NCI-H2196 (cell line): Measurements from ENCODE around the gene SFT2D3.

Experiments
- DNase-seq: peaks from one replicate; lab custom pipeline; 2025; ENCODE audit not compliant: unreplicated experiment; lab: John Stamatoyannopoulos, UW

The SFT2D3 gene

DNA sequence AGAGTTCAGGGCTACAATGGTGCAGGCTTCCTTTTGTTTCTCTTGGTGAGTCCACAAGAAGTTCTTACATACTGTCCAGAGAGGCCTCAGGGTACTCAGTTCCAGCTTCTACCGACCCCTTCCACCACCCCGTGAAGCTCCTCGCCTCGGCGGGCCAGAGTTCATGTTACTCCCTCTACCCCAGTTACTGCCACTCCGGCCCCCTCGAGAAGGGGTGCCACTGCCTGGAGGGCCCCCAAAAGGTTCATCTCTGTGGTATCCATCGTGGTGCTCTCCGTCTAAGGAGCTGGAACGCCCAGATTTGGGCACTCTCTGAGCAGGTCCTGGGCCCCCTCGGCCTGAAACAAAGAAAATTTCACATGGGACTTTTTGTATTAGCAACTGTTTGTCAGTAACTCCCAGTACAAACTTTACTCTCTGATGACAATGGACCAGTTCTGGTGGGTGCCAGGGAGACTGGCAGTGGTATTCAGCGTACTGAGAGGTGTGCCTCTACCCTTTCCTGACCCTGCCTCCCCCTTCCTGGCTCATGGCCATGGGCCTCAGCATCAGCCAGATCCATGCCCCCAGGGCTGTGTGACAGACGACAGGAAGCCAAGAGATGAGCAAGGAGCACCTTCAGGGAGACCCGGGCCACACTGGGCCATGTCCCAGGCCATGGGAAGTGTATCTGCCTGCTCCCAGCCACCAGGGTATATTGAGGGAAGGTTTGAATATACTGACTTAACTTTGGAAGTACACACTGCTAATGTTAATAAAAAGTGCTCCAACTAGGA, 5.1 kb downstream of the SFT2D3 start:
- no peak for DNase-seq

GRCh38 chr2:127707890-127708648, 6.8 kb downstream of the SFT2D3 start:
- DNase-seq: no peak

DNA sequence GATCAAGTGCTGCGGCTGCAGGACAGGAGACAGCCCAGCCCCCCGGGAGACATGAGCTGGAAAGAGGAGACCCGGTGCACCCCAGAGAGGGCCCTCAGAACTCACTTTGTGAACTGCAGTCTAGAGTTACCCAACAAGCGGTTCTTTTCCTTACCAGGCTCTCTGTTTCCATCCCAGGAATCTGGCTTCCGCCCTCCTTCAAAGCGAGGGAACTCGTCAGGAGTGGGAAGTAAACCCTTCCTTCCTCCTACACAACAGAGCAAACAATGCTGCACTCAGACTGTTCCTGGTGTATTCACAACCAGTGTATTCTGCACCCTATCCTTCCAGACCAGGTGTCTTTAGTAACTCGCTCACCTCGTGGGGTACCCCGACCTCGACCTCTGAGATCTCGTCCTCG, 8.0 kb downstream of the SFT2D3 start:
- no peak for DNase-seq

GRCh38 chr2:127712999-127713398, 11.7 kb downstream of the SFT2D3 start:
- DNase-seq: no peak

DNA sequence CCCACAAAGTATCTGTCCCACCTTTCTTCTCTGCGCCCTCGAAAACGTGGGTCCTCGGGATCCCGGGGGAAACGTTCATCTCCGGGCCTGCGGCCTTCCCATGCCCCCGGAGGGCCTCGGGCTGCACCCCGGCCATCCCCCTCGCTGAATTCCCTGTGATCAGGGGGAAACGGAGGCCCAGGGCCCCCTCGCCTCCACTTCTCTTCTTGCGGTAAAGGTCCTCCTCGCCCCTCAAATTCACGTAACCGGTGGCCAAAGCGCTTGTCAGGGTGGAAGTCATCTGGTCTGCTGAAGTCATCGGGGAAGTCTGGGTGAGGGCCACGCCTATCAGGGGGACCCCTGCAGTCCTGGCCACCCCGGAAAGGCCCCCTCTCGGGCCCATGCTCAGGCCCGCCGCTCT, 12.3 kb downstream of the SFT2D3 start:
- no peak for DNase-seq

GRCh38 chr2:127715778-127716449, 14.6 kb downstream of the SFT2D3 start:
- DNase-seq: no peak

- no peak for DNase-seq
Measured at GRCh38 chr2:127718271-127718670, 17.0 kb downstream of the SFT2D3 start.

DNA sequence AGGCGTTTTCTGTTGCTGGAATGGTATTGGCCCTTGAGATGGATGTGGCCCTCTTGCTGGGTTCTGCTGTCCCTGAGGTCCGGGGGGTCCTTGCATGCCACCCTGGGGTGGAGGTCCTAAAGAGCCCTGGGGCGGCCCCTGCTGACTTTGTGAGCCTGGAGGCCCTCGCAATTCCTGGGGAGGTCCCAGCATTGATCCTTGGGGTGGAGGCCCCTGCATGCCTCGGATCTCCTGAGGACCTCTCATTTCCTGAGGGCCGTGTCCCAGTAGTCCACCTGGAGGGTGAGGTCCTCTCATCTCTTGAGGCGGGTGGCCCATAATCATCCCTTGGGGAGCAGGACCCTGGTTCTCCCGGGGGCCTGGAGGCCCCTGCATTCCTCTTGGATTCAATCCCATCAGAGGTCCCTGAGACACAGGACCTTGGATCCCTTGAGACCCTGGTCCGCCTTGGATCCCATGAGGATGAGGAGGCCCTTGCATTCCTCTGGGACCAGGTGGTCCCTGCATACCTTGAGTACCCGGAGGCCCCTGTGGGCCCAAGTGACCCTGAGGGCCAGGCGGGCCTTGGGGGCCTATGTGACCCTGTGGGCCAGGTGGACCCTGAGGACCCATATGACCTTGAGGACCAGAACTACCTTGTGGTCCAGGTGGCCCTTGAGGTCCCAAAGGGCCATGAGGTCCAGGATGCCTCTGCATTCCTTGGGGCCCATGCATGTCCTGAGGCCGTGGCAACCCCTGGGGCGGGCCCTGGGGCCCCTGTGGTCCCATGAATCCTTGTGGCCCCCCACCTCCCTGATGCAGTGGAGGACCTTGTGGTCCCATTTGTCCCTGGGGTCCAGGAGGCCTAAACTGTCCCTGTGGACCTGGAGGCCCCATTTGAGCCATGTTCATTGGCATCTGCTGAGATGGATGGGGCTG, 18.3 kb downstream of the SFT2D3 start:
- DNase-seq: no peak

DNA sequence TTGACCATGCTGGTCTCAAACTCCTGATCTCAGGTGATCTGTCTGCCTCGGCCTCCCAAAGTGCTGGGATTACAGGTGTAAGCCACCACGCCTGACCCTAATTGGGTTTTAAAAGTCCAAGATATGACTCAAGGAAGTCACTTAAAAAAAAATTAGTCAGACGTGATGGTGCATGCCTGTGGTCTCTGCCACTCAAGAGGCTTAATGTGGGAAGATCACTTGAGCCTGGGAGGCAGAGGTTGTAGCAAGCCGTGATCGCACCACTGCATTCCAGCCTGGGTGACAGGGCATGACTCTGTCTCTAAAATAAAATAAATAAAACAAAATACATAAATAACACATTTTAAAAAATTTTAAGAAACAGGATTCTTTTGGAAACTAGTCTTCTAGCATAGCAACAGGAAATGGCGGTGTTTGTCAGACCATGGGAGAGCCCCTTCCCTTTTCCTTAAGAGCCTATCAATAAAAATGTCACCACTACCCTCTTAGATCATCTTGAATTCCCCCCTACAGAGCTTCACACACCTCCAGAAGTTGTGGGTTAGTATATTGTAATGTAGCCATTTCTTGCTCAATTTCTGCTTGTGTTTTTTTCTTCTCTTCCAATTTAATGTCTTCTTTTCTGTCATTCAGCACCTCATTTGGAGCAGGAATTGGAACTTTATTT, 20.1 kb downstream of the SFT2D3 start:
- DNase-seq: no peak

DNA sequence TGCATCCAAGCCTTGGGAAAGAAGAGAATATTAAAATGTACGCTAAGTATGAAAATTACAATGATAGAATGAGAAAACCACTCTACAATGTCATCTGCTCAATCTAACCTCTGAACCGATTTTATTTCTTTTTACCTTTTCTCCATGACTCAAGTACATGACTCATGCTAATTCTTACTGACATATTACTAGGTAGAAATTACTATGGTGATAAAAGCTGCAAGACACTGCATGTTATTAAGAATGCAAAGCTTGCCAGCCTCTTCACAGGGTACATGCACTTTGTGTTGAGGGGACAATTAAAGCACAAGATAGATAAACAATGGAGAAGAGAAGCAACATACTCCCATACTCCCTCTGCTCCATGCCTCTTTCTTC, 20.7 kb downstream of the SFT2D3 start:
- no peak for DNase-seq

GRCh38 chr2:127722807-127723206, 21.5 kb downstream of the SFT2D3 start:
- no peak for DNase-seq

DNA sequence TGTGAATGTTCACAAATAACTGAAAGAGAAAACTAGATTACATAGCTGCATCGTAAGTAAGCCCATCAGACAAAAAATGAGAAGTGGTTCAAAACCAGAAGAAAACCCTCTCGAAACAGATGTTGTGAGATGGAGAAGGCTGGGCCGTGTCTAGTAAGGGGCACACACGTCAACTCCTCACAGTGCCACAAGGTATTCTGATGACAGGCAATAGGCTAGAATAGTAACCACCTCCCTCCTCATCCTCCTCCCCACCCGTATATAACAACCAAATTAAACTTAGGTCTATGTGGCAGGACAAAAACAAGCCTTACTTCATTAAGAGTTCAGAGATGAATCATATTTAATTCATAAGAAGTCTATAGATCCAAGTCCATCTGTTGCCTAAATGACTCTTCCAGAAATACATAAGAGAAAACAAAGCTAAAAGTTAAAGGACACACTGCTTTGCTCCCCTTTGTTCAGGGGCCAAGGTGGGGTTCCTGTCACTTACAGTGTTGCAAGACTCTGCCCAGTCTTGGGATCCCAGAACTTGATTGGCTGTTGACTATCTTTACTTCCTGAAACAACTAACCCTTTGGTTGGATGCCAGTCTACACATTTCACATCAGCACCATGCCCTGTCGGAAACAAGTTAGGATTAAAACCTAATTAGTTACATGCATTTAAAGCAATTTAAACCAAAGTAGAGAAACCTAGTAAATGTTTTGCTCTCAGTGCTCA, 25.0 kb downstream of the SFT2D3 start:
- DNase-seq: no peak

DNA sequence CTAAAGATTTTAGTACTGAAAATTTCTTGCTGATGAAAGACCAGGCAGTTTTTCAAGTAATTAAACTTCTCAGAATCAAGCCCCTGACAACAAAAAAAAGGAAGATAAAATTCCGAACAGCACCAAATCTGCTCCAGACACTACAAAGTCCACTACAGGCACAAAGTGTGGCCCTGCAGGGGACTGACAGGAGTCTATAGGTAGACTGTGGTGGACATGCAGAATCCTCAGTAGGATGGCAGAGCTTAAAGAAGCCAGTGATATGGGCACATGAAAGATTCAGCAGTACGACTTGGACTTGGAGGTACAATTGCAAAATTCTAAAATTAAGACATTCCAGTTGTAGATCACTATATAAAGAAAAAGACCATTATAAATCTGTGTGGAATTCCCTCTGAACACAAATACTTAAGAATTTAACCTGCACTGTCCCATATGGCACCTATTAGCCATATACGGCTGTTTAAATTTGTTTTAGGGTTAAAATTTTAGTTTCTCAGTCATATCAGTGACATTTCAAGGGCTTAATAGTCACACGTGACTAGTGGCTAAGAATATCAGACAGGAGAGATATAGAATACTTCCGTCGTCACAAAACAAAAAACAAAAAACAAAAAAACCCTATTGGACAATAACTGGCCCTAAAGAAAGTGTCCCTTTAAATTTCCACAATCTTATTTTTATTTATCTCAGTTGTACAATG, 32.0 kb downstream of the SFT2D3 start:
- no peak for DNase-seq

- no peak for DNase-seq
Measured at GRCh38 chr2:127733816-127734537, 32.7 kb downstream of the SFT2D3 start.

DNA sequence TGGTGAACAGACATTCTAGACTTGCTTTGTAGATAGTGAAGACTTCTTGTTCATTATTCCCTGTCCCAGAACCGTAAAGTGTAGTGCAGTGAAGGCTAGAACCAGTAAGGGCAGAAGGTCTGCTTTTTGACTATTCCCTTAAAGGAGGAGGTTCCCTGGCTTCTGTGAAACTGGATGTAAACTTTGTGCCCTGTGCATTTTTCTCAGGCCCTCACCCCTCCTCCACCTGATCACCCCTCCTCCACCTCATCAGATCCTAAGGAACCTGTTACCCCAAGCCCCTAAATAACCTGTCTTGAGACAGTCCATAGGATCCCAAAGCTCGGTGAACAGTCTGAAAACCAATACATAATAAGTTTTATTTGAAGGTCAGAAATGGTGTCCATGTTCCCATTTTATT, 33.7 kb downstream of the SFT2D3 start:
- no peak for DNase-seq

DNA sequence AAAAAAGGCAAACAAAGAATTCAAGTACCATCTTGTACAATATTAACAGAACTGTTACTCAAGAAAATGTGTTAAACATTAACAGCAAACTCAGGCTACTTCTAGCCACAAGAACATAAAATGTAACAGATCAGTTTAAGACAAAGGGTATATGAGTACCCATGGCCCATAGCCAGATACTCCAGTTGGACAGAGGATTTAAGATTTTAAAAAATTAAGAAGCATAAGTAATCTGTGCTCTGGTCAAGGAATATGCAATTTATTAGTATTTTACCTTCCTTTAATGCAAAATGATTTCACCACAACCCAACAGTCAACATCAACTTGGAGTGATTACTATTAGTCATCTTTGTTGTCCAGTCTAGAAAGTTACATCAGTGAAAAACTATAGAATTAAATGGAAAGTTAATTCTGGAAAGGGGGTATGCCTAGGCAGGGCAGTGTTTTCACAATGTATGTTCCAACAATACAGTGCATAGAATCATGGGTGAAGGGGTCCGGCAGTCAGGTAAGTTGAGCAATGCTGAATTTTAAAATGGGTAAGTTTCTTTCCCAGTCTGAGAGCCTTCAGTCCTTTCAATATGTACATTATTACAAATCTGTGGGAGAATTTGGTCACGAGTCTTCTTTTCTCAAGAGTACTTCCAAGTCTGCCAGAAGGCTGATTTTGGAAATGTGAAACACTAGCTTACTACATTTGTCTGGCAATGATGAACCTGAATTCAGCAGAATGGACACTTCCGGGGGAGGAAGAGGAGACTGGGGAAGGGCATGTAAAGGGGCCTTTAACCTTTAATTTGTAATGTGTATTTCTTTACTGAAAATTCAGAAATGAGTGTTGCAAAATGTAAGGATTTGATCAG, 34.5 kb downstream of the SFT2D3 start:
- no peak for DNase-seq

DNA sequence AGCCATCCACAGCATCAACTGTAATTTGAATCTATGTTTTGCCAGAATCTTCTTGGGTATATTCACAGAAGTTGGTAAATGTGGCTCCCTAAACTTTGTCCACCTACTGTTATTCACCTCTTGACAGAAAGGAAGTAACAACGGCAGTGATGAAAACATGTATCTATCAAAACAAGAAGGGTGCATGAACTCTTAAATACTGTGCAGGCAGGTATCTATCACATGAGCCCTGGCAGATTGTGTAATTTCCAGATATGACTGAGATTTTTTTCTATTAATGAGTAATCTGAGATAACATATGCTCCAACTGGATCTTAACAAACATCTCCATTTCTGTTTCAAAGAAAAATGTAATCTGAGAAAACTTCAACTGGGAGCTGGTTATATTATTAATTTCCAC, 36.6 kb downstream of the SFT2D3 start:
- no peak for DNase-seq

- no peak for DNase-seq
Measured at GRCh38 chr2:127739800-127740199, 38.5 kb downstream of the SFT2D3 start.
